GM12874 (cell line): ENCODE measurements around the gene RUSC1.

Source experiments
- CTCF ChIP-seq: IDR thresholded peaks from 2 replicates; pipeline ENCODE4 v1.5.1; 2011; ENCODE audit warnings: low read depth, mild to moderate bottlenecking, control low read depth, low read length, moderate library complexity; ENCODE audit not compliant: insufficient read depth

RUSC1 gene

GRCh38 chr1:155322571-155322952 is 1.9 kb downstream of the RUSC1 start:
- TF ChIP-seq CTCF: no peak

- peak; percentile 97 for TF ChIP-seq CTCF
These were observed 2.4 kb downstream of the RUSC1 start for GRCh38 chr1:155322953-155323728.

- no peak for TF ChIP-seq CTCF
These were observed 3.0 kb downstream of the RUSC1 start for GRCh38 chr1:155323729-155324036.

GRCh38 chr1:155324037-155324716 is 3.5 kb downstream of the RUSC1 start:
- TF ChIP-seq CTCF: no peak

GRCh38 chr1:155324717-155325602 is 4.3 kb downstream of the RUSC1 start:
- peak; percentile 61 for TF ChIP-seq CTCF

GRCh38 chr1:155325603-155325893 is 4.9 kb downstream of the RUSC1 start:
- no peak for TF ChIP-seq CTCF

GRCh38 chr1:155326020-155326526 is 5.4 kb downstream of the RUSC1 start:
- TF ChIP-seq CTCF: no peak
